ENCODE measurements around the gene KRTAP25-1. TPM values are rescaled to one million over a fixed set of nuclear protein-coding genes. Genes with fewer than 3 reads are reported as not detected.

KRTAP25-1 gene
- total and polyA plus RNA-seq, 2 of the 8 experiments (the other 6 are each of a cell fraction or from before 2014, with no cell fraction given) = not detected

- TF ChIP-seq SIN3A (conservative IDR thresholded peaks at IDR 0.05 in 1 of 2, IDR thresholded peaks at IDR 0.05 in 1 of 2; ENCODE audit: low read depth in 1 of 2, low read length in 2 of 2) = no peak
These were observed 48.5 kb upstream of the KRTAP25-1 start (continued) for GRCh38 chr21:30337772-30338171.
